Duodenal mucosa (tissue), 2 donors: ENCODE measurements around the gene NFATC3.
A peak's percentile ranks its signal among the peaks of the same experiment; 100 is the strongest.

Experiments used
- H3K27ac ChIP-seq: one replicate; pipeline ENCODE4 v1.7.0; 2013; ENCODE audit warnings: low read depth, low read length
- H3K27me3 ChIP-seq, 2 donors: one replicate each; pipeline ENCODE4 v1.7.0; 2013; ENCODE audit warnings: low read length in 2 of 2, control low read depth in 1 of 2; ENCODE audit not compliant: insufficient read depth in 2 of 2, control insufficient read depth in 1 of 2
- H3K36me3 ChIP-seq, 2 donors: one replicate each; pipeline ENCODE4 v1.7.0; 2013; ENCODE audit warnings: low read length in 2 of 2, control low read depth in 1 of 2; ENCODE audit not compliant: insufficient read depth in 2 of 2, control insufficient read depth in 1 of 2
- H3K4me1 ChIP-seq, 2 donors: one replicate each; pipeline ENCODE4 v1.7.0; 2013; ENCODE audit warnings: low read length in 2 of 2, control low read depth in 1 of 2; ENCODE audit not compliant: insufficient read depth in 2 of 2, control insufficient read depth in 1 of 2
- H3K4me3 ChIP-seq, 2 donors: one replicate each; pipeline ENCODE4 v1.7.0; 2013; ENCODE audit warnings: low read length in 2 of 2, low read depth in 1 of 2
- H3K9ac ChIP-seq, 2 donors: one replicate each; pipeline ENCODE4 v1.7.0; 2013; ENCODE audit warnings: low read length in 2 of 2, low read depth in 1 of 2
- H3K9me3 ChIP-seq, 2 donors: one replicate each; pipeline ENCODE4 v1.7.0; 2013; ENCODE audit warnings: low read length in 2 of 2, control low read depth in 1 of 2; ENCODE audit not compliant: control insufficient read depth in 1 of 2

Gene NFATC3

DNA sequence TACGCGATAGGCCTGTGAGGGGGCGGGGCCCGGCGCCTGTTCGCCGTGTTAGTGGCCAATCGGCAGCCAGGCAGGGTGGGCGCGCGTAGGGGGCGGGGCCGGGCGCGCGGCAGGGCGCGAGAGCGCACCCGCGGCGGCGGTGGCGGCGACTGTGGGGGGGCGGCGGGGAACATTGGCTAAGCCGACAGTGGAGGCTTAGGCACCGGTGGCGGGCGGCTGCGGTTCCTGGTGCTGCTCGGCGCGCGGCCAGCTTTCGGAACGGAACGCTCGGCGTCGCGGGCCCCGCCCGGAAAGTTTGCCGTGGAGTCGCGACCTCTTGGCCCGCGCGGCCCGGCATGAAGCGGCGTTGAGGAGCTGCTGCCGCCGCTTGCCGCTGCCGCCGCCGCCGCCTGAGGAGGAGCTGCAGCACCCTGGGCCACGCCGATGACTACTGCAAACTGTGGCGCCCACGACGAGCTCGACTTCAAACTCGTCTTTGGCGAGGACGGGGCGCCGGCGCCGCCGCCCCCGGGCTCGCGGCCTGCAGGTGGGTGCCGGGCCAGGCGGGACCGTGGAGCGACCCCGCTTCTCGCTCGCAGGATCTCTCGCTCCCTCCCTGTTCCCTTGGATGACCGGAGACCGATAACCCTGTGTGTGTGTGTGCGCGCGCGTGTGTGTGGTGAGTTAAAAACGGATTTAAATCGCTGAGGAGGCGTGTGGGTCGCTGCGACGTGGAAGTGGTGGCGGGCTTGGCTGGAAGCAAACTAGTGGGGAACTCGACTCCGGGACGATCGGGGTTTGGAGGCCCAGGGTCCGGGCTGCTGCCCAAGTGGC lies at the start of gene NFATC3:
NFATC3 (plus strand) TSS at position 112 of the 813 bp plus-strand sequence; CDS start at position 424, 312 bp downstream.
- H3K36me3 ChIP-seq: no peaks in the 10 kb centered on the region
- no peaks in the 10 kb centered on the region for H3K27me3 ChIP-seq
- H3K9me3 ChIP-seq: no peaks in the 10 kb centered on the region
- peak within 1 kb of the TSS; percentile 70 to 87 for H3K9ac ChIP-seq
- peak within 1 kb of the TSS; percentile 78 to 94 for H3K4me3 ChIP-seq
- H3K27ac ChIP-seq: peak within 1 kb of the TSS; percentile 99
- peaks cover 49 to 62% of the 10 kb centered on the region in 2 donors for H3K4me1 ChIP-seq

DNA sequence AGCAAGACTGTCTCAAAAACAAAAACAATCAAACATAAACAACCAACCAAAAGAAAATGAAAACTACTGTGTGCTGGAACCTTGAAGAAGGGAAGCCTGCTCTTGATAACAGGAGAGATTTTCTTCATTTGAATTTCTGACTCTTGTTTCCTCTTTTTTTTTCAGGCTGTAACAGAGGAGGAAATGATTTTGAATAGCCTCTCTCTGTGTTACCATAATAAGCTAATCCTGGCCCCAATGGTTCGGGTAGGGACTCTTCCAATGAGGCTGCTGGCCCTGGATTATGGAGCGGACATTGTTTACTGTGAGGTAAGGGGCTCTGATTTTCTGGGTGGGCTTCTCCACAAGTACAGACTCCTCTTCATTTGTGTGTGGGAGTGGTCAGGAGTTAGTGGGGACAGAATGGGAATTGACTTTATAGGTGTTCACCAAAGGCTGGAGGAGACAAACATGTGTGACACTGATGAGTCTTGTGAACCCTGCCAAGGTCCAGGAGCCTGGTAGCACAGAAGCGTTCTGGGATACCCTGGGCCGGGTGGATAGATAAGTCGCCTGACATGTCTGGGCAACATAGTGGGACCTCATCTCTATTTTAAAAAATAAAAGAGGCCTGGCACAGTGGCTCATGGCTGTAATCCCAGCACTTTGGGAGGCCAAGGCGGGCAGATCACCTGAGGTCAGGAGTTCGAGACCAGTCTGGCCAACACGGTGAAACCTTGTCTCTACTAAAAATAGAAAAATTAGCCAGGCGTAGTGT lies 47.2 kb upstream of the NFATC3 start:
- H3K4me3 ChIP-seq: peak overlapping the region in 1 of 2 donors; percentile 30
- H3K4me1 ChIP-seq: no peaks in the 10 kb centered on the region
- H3K9ac ChIP-seq: no peak overlapping the region
- no peak overlapping the region for H3K27ac ChIP-seq
- no peaks in the 10 kb centered on the region for H3K36me3 ChIP-seq
- H3K9me3 ChIP-seq: no peaks in the 10 kb centered on the region
- H3K27me3 ChIP-seq: no peaks in the 10 kb centered on the region

DNA sequence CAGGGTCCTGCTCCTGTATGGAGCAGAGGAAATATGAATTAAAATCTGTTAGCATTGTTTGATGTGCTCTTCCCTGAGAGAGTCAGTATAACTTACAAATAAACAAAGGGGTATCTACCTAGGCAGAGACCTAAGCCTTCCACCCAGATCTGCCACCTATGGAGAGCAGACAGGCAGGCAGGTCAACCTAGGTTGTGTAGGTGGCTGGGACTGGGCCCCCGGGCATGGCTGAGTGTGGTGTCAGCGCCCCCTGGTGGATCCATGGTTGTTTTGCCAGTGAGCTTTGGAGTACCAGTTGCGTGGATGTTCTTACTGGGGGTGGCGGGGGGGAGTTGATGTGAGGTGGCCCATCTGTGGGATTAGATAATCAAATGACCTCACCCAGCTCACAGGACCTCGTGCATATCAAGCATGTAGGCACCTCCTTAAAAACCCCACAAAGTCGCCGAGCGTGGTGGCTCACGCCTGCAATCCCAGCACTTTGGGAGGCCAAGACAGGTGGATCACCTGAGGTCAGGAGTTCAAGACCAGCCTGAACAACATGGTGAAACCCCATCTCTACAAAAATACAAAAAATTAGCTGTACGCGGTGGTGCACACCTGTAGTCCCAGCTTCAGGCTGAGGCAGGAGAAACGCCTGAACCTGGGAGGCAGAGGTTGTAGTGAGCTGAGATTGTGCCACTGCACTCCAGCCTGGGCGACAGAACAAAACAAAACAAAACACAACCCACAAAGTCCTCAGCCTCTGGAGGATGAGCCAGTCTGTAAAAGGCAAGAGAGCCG lies 44.5 kb upstream of the NFATC3 start:
- Histone ChIP-seq H3K27ac (no peak overlapping the region), H3K9me3 (no peaks in the 10 kb centered on the region), H3K4me3 (no peak overlapping the region), H3K36me3 (no peaks in the 10 kb centered on the region), H3K9ac (no peak overlapping the region), H3K4me1 (no peaks in the 10 kb centered on the region), H3K27me3 (no peaks in the 10 kb centered on the region)

DNA sequence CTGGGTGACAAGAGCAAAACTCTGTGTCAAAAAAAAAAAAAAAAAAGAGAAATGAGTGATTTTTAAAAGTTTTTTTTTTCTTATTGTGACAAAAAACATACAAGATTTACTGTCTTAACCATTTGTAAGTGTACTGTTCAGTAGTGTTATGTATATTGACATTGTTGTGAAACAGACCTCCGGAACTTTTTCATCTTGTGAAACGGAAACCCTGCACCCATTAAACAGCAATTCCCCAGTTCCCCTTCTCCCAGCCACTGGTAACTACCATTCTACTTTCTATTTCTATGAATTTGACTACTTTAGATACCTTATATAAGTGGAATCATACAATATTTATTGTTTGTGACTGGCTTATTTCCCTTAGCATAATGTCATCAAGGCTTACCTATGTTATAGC lies 43.4 kb upstream of the NFATC3 start:
- no peaks in the 10 kb centered on the region for H3K9me3 ChIP-seq
- H3K27me3 ChIP-seq: no peaks in the 10 kb centered on the region
- H3K36me3 ChIP-seq: peaks cover 0 to 5% of the 10 kb centered on the region in 2 donors
- no peak overlapping the region for H3K4me3 ChIP-seq
- H3K4me1 ChIP-seq: no peaks in the 10 kb centered on the region
- H3K9ac ChIP-seq: no peak overlapping the region
- H3K27ac ChIP-seq: no peak overlapping the region

DNA sequence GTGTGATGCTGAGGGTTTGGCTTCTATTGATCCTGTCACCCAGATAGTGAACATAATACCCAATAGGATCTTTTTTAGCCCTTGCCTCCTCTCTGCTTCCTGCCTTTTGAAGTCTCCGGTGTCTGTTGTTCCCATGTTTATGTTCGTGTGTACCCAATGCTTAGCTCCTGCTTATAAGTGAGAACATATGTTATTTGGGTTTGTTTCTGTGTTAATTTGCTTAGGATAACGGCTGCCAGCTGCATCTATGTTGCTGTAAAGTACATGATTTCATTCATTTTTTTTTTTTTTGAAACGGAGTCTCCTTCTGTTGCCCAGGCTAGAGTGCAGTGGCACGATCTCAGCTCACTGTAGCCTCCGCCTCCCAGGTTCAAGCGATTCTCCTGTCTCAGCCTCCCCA lies 39.1 kb upstream of the NFATC3 start:
- H3K27ac ChIP-seq: no peak overlapping the region
- no peak overlapping the region for H3K4me3 ChIP-seq
- H3K9ac ChIP-seq: no peak overlapping the region
- no peaks in the 10 kb centered on the region for H3K27me3 ChIP-seq
- H3K4me1 ChIP-seq: no peaks in the 10 kb centered on the region
- no peaks in the 10 kb centered on the region for H3K9me3 ChIP-seq
- peaks cover 5 to 25% of the 10 kb centered on the region in 2 donors for H3K36me3 ChIP-seq

DNA sequence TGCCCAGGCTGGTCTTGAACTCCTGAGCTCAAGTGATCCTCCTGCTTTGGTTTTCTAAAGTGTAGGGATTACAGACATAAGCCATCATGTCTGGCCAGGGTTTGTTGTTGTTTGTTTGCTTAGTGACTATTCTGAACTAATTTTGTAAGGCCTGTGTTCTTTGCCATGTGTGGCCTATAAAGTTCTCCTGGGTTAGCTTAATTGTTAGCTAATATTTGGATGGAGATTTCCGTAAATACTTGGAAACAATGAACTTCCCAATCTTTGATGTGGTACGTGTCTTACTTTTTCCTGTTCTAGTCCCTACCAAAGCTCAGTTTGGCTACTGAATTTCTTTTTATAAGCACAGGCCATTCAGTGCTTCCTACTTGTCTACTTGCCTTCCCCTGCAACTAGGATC lies 37.2 kb upstream of the NFATC3 start:
- peaks cover 5 to 35% of the 10 kb centered on the region in 2 donors for H3K36me3 ChIP-seq
- no peaks in the 10 kb centered on the region for H3K4me1 ChIP-seq
- H3K27me3 ChIP-seq: no peaks in the 10 kb centered on the region
- H3K9ac ChIP-seq: no peak overlapping the region
- no peak overlapping the region for H3K27ac ChIP-seq
- no peaks in the 10 kb centered on the region for H3K9me3 ChIP-seq
- H3K4me3 ChIP-seq: no peak overlapping the region

DNA sequence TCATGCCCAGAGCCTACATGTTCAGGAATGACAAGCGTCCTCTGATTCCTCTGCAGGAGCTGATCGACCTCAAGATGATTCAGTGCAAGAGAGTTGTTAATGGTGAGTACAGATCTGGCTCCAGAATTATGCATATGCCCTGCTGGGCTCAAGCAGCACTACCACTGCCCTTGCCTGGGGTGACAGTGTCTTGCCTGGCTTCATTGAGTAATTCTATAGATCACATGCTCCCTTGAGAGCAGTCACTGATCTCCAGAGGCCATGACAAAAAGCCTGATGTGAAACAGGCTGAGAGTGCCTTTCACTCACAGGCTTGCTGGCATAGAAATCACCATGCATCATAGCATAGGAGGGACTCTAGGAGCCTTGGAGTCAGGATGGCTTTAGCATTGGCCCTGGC lies 35.7 kb upstream of the NFATC3 start:
- H3K9ac ChIP-seq: no peak overlapping the region
- H3K9me3 ChIP-seq: no peaks in the 10 kb centered on the region
- no peak overlapping the region for H3K27ac ChIP-seq
- peaks cover 11 to 44% of the 10 kb centered on the region in 2 donors for H3K36me3 ChIP-seq
- no peak overlapping the region for H3K4me3 ChIP-seq
- no peaks in the 10 kb centered on the region for H3K27me3 ChIP-seq
- no peaks in the 10 kb centered on the region for H3K4me1 ChIP-seq

DNA sequence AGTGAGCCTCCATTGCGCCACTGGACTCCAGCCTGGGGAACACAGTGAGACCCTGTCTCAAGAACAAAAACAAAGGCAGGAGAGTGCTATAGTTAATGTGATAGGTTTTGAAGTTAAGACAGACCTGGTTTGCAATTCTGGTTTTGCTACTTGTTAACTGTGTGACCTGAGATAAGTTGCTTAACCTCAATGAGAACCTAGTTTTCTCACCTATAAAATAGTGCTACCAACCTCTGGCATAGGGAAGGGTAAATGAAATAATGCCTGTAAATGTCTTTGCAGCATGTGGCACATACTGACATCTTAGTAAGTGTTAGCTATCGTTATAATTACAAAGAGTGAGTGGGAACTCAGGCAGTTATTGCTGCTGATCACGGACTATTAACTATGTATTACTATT lies 29.8 kb upstream of the NFATC3 start:
- Histone ChIP-seq H3K36me3 (peaks cover 17 to 38% of the 10 kb centered on the region in 2 donors), H3K9me3 (no peaks in the 10 kb centered on the region), H3K4me3 (no peak overlapping the region), H3K27me3 (no peaks in the 10 kb centered on the region), H3K4me1 (peaks cover 0 to 3% of the 10 kb centered on the region in 2 donors), H3K9ac (no peak overlapping the region), H3K27ac (no peak overlapping the region)

DNA sequence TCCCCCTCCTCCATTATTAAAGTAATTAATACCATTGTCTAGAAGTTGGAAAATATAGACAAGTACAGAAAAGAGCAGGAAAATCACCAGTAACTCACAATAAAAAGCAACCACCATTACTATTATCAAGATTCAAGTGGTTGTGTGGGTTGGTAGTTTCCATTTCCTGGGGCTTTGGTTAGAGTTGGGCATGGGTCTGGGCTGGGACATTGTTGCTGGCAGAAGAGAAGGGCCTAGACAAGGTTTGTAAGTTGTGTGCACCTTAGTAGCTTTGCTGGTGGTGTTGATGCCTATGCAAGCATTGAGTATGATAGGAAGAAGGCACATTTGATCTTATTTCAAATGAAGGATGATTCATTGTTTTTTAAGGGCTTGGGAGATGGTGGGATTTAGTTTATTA lies 25.4 kb upstream of the NFATC3 start:
- Histone ChIP-seq H3K36me3 (peaks cover 10 to 12% of the 10 kb centered on the region in 2 donors), H3K4me1 (peaks cover under 1 to 7% of the 10 kb centered on the region in 2 donors), H3K27ac (no peak overlapping the region)

DNA sequence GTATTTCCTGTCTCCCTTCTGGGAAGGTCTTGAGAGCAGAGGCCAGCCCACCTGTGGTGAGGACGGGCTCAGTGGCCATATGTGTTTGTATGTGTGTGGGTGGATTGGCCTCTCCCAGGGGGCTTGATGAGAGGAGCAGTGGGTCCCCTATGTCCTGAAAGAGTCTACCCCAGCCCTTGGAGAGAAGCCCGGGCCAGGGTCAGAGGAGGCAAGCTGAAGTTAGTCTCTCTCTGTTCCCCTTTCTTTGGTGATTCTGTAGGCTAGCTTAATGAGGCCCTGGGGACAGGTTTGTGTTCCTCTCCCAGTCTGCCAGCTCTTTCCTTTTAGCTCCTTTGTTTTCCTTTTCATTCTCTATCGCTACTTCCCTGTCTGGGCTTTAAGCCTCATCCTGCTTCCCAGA lies 23.8 kb upstream of the NFATC3 start:
- H3K9me3 ChIP-seq: no peaks in the 10 kb centered on the region
- no peak overlapping the region for H3K27ac ChIP-seq
- H3K36me3 ChIP-seq: peaks cover 10% of the 10 kb centered on the region in 2 donors
- no peak overlapping the region for H3K4me3 ChIP-seq
- peaks cover 3 to 9% of the 10 kb centered on the region in 2 donors for H3K4me1 ChIP-seq
- no peaks in the 10 kb centered on the region for H3K27me3 ChIP-seq
- no peak overlapping the region for H3K9ac ChIP-seq

More for the DNA sequence above, 25.4 kb upstream of the NFATC3 start:
- Histone ChIP-seq H3K4me3 (no peak overlapping the region), H3K27me3 (no peaks in the 10 kb centered on the region), H3K9me3 (no peaks in the 10 kb centered on the region), H3K9ac (no peak overlapping the region)
